ENCODE measurements around the gene PRTG.
"Not testable (repeated sequence)": the region's sequence is repeated elsewhere in the genome, so short reads cannot be mapped to it uniquely, and the experiment has no call there.

Gene PRTG, protein sequence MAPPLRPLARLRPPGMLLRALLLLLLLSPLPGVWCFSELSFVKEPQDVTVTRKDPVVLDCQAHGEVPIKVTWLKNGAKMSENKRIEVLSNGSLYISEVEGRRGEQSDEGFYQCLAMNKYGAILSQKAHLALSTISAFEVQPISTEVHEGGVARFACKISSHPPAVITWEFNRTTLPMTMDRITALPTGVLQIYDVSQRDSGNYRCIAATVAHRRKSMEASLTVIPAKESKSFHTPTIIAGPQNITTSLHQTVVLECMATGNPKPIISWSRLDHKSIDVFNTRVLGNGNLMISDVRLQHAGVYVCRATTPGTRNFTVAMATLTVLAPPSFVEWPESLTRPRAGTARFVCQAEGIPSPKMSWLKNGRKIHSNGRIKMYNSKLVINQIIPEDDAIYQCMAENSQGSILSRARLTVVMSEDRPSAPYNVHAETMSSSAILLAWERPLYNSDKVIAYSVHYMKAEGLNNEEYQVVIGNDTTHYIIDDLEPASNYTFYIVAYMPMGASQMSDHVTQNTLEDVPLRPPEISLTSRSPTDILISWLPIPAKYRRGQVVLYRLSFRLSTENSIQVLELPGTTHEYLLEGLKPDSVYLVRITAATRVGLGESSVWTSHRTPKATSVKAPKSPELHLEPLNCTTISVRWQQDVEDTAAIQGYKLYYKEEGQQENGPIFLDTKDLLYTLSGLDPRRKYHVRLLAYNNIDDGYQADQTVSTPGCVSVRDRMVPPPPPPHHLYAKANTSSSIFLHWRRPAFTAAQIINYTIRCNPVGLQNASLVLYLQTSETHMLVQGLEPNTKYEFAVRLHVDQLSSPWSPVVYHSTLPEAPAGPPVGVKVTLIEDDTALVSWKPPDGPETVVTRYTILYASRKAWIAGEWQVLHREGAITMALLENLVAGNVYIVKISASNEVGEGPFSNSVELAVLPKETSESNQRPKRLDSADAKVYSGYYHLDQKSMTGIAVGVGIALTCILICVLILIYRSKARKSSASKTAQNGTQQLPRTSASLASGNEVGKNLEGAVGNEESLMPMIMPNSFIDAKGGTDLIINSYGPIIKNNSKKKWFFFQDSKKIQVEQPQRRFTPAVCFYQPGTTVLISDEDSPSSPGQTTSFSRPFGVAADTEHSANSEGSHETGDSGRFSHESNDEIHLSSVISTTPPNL

DNA sequence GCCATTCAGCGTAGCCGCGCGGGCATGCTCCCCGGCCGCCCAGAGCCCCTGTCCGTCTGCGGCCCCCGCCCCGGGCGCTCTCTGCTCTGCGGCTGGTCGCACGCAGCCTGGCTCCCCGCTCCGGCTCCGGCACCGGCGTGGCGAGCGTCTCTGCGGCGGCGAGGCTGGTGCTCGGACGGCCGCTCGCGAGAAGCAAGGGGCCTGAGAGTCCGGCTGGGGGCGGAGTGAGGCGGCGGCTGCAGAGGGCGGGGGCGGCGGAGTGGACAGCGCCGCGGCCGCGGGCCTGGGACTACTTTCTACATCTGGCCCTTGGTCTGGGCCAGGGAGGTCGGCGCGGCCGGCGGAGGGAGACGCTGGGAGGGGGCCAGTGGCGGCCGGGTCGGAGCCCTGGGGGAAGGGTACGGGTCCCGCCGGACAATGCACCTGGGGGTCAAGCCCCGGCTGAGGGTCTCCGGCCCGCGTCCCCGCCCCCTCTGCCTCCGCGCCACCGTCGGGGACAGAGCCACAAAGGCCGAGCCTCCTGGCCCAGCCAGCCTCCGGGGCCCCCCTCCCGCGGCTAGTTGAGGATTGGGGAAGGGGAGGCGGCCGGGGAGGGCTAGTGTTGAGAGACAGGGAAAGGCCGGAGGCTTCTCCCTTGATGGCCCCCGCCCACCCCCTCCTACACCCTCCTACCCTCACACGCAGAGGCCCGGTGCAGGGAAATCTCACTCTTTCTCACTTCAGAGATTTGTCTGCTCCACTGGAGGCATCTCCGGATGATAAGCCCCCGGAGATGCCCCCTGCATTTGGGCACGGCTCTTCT is at the start of gene PRTG:
TSS of gene PRTG (minus strand) at position 226 of the 802 bp plus-strand sequence. CDS start at position 5, 221 bp downstream.
- no peak for DNase-seq

DNA sequence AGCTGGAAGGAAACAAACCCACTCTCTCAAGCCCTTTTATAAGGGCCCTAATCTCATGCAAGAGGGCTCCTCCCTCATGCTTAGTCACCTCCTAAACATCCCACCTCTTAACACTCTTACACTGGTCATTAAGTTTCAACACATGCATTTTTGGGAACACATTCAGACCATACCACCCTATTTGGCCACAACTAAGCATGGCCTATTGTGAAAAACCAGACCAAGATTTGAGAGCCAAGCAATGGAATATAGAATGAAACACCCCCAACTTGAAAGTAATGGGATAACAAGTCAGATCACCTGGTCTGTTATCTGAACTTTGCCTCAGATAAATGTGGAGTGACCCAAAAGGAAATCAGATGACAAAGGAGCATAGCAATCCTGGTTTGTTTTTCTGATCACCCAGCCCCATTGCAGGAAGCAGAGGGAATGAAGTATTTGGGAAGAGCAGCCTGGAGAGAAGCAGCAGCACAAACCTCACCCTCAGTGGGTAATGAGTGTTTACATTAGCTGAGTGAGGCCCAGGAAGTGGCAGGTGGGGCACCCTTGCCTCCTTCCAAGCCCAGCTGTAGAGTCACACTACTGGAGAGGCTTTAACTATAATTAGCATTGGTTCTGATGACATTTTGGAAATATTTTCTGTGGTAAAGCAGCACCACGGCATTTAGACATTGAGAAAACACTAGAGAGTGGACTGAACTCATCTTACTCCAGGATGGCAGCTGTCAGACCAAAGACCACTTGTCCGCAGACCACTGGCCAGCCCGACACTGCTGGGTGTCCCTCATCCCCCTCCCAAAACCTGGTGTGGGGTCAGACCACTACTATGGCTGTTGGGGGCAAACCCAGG is 48.8 kb upstream of the PRTG start:
- DNase-seq: no peak

DNA sequence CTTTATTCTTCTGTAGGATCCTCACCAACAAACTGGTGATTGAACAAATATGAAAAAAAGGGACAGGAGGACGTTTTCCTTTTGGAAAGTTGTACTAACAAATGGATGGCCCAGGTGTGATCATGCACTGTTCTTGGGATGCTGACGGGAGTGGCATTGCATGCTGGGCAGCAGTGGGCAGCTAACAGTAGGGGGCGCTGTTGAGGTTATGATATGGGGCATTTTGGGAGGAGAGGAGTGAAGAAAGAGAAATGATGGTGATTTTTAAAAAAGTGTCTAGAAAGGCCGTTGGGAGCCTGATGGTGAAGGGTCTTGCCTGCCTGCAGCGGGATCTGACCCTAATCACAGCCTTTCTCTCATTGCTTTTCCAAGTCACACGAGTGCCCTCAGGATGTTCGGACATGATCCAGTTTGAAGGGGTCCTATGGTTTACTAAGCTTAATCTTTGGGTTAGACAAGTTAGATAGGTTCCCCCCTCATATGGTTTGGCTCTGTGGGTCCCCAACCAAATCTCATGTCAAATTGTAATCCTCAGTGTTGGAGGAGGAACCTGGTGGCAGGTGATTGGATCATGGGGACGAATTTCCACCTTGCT is 46.2 kb upstream of the PRTG start:
- DNase-seq: no peak

DNA sequence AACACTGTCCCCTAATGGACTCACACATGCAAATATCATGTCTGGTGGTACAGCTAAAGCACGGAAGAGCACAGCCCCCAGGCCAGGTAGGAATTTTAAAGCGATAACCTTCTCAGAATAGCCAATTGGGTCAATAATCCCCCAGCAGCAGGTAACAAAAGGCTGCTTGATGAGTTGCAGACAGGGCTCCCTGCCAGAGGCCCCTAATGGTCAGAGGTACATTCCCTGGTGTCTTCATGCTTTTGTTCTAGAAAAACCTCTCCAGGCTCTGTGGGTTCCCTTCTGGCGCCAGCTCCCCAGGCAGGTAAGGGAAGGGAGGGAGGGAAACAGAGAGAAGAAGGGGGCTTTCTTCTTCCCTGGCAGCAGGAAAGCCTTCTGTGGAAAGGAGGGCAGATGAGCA is 43.4 kb upstream of the PRTG start:
- DNase-seq: no peak

DNA sequence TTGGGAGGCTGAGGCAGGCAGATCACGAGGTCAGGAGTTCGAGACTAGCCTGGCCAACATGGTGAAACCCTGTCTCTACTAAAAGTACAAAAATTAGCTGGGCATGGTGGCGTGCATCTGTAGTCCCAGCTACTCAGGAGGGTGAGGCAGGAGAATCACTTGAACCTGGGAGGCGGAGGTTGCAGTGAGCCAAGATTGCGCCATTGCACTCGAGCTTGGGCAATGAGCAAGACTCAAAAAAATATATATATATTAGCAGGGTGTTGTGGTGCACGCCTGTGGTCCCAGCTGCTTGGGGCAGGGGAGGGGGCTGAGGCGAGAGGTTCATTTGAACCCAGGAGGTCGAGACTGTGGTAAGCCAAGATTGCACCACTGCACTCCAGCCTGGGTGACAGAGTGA is 42.6 kb upstream of the PRTG start:
- DNase-seq: not testable (repeated sequence)

DNA sequence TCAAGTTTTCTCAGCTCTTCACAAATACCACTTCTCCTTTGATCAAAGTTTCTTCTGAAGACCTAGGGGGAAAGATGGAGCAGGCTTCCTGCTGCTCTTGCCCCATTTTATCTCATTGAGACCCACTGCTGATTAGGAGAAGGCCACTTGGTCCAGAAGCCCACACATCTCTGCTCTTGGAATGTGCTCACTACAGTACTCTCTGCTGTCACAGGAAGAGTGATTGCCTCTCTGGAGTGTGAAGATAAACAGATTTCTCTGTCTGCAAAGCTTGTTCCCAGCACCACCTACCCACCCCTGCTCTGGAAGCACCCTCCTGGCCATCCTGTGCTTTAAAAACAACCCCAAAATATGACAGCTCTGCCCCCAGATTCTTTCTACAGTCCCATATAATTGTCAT is 41.3 kb upstream of the PRTG start:
- no peak for DNase-seq

DNA sequence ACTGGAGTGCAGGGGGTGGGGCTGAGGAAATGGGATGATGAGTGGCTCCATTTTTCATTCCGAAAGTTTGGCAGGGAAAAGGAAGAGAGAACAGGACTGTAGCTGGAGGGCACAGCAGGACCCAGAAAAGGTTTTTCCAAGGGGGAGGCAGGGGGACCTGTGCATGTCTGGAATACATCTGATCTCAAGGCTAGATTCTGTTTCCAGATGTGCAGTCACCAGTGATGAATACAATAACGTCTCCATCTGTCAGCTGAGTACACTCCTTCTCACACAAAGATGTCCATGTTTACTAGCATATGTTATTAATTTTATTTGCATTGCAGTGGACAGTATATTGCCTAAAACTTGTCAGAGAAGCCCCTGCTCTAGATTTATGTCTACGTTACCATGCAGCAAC is 39.9 kb upstream of the PRTG start:
- DNase-seq: no peak

DNA sequence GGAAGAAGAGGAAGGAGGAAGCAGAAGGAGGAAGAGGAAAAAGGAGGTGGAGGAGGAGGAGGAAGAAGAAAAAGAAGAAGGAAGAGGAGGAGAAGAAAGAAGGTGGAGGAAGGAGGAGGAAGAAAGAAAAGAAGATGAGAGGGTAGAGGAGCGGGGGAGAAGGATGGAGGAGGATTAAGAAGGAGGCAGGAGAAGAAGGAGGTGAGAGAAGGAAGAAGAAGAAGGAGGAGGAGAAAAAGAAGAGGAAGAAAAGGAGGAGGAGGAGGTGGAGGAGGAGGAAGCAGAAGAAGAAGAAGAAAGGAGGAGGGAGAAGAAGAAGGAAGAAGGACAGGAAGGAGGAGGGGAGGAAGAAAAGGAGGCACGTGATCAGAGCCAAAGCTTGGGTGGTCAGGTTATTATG is 37.3 kb upstream of the PRTG start:
- DNase-seq: no peak

DNA sequence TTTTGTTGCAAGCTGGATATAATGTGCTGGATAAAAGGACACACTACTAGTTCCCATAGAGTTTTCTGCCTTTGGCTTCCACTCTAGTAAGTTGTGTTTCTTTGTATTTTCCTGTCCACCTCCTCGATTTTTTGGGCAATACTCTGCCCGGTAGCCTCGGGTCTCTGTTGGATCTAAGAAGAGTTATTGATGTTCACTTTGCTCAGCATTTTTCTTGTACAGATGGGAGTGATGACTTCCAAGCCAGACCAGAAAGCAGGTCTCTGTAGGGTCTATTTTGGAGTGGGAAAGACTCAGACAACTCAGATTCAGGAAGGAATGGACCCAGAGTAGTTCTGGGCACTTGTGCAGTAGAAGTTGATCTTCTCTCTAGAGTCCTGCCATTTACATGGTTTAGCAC is 36.0 kb upstream of the PRTG start:
- no peak for DNase-seq

DNA sequence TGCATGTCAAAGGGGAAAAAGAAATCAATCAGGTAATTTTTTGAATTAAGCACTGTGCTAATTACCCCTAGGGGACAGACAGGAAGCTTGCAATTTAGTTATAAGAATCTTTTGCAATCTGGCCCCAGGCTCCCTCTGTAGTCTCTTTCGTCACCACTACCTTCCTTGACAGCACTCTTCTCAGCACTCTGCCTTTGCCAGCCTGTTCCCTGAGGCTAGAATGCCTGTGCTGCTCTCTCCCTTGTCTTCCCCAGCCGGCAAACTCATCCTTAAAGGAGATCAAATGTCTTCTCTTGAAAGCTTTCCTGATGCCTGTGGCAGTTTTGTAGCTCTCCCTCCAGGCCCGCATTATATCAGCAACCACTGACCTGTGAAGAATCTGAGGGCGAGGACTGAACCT is 32.4 kb upstream of the PRTG start:
- no peak for DNase-seq

DNA sequence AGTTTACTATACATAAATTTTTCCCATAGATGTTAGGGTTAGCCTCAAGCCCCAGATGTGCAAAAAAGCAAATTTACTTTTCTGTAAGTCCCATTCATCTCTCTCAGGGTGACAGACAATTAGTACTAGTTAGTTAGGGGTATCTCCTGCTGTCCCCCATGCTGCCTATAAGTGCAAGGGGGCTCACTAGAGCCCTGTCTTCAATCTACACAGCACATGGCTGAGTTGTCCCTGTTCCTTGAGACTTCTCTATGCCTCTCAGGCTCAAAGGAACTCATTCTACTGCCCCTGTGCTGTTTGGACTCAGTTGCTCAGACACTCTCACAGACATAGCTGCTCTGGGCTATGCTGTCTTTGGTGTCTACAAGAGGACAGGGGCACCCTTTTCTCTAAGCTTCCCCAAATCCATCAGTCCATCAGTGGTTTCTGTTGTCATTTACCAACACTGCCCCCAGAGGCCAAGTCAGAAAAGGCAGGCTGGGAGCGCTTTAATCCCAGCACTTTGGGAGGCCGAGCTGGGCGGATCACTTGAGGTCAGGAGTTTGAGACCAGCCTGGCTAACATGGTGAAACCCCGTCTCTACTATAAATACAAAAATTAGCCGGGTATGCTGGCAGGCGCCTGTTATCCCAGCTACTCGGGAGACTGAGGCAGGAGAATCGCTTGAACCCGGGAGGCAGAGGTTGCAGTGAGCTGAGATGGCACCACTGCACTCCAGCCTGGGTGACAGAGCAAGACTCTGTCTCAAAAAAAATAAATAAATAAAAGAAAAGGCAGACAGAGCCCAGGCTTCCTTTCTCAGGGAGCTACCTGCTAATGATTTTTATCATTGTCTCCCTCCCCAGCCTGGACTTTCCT is 31.4 kb upstream of the PRTG start:
- no peak for DNase-seq

DNA sequence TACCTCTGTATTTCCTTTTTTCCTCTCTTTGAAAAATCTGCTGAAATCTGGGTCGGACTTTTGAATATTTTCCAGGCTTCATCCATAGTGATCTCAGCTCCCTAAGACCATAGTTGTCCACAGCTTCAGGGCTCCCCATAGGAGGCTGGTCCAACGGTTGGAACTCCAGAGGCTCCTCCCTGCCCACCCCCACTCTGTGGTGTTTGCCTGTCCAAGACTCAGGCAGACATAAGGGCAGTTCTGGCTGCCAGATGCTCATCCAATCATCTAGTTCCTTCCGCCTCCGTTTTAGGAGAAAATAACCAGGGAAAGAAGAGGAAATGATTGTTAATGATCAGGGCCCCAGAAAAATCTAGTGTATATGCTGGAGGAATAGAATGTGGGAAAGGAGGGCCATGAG is 27.9 kb upstream of the PRTG start:
- no peak for DNase-seq

DNA sequence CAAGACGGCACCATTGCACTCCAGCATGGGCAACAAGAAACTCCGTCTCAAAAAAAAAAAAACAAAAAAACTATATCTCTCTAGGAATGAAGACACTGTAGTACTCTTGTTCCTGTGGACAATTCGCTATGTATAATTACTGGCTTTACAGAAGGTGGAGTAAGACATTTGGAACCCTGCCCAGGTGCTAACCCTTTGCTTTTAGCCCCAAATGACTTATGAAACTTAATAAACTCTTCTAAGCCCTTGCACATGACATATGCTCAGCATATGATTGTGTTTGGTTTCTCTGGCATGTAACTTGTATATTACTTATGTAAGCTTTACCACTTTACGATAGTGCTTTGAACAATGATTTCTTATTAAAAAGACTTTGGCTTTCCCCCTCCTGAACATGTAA is 27.3 kb upstream of the PRTG start:
- no peak for DNase-seq

DNA sequence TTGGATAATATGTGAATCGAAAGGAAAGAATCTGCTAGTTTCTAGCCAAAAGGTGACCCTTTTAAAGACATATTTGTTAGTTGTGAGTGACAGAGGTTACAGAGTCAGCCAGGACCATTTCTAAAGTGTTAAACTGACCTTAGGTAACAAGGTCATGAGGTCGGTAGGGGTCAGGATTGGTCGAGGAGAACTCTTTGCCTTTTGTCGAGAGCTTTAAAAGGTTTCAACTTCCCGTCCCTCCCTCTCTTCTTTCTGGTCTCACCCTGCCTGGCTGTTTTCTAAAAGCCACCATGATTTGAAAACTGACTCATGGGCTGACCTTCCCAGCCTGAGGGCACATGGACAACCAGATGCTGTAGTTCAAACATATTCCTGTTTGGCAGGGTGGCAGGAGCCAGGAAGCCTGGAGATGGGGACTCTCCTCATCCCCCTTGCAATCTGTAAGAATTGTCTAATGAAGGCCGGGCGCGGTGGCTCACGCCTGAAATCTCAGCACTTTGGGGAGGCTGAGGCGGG is 25.8 kb upstream of the PRTG start:
- no peak for DNase-seq

DNA sequence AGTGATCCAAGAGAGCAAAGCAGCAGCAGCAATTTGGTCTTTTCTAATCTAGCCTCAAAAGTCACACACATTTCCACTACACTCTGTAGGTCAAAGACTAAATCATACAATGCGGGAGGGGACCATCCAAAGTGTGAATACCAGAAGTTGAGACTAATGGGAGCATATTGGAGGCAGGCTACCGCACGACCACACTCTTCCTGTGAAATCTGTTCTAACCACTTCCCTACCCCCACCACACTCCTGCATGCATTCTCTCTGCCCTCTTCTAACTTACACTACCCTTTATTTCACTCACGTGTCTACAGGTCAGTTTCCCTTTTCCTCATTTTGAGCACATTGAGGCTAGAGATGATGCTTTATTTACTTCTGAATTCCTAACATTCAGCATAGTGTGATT is 23.7 kb upstream of the PRTG start:
- no peak for DNase-seq

DNA sequence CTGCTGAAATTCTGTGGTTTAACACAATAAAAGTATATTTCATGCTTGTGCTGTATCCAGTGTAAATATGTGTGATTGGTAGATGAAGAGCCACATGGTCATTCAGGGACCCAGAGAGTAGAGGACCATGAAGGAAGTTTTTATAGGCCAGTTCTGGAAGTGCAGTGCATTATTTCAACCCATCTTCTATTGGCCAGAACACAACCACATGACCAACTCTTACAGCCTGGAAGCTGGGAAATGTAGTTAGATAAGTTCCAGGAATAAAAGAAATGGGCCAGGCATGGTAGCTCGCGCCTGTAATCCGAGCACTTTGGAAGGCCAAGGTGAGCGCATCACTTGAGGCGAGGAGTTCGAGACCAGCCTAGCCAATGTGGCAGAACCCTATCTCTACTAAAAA is 21.4 kb upstream of the PRTG start:
- DNase-seq: no peak

DNA sequence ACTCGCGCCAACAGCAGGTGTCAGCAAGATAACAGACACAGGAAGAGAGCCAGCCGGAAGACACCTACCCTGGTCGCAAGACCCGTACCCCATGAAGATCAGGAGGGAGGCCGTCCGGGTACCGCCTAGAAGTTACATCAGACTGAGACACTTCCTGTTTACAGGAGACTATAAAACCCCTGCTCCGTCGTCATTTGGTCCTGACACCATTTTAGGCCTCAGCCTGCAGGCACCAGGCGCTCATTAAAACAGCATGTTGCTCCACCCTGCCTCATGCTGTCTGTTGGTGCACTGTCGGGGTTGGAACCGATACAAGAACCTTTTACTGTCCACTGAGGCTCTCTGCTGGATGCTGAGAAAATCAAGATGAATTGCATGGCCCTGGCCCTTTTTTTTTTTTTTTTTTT is 15.6 kb upstream of the PRTG start:
- no peak for DNase-seq

DNA sequence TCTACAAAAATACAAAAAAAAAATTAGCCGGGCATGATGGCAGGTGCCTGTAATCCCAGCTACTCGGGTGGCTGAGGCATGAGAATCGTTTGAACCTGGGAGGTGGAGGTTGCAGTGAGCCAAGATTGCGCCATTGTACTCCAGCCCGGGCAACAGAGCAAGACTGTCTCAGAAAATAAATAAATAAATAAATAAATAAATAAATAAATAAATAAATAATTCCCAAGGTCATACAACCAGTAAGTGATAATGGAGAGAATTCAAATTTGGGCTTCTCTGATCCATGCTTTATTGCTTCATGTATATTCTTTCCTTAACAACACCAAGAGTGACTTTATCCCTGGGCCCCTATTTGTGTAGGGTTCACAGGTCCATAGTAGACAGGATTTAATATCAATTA is 10.5 kb upstream of the PRTG start:
- not testable (repeated sequence) for DNase-seq

DNA sequence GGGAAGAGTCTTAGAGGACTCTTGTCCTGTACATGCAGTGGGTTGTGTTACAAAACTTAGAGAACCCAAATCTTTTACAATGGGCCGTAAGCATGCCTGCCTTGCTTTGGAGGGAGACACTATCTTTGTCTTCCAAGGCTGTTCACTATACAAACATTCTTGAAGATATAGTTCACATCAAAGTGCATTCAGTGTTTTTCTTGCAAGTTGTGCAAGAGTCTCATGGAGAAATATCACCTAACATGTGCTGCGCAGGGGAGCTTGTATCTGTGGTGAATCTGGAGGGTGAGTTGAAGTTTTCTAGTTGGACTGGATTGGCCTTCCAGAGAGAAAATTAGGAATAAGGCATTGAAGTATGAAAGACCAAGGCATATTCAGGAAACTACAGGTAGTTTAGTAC is 7.8 kb upstream of the PRTG start:
- no peak for DNase-seq

All from NCI-H446 treated with DMSO at 0.1 percent for 48 hours (cell line).